DOHH2 (cell line): ENCODE measurements around the gene IQCF2.

Experiments used
- EZH2phosphoT487 ChIP-seq: fragments of 200-600 bp; sonication (generic); IDR thresholded peaks from 2 replicates; pipeline ENCODE4 v1.6.1; 2017; ENCODE audit warnings: borderline replicate concordance, mild to moderate bottlenecking, antibody characterized with exemption, low read length, moderate library complexity, mixed read lengths
- TF ChIP-seq, protein P1 (sequence below): fragments of 200-600 bp; sonication (generic); IDR thresholded peaks from one replicate; pipeline ENCODE4 v1.5.1; 2014; ENCODE audit warnings: antibody characterized with exemption, mild to moderate bottlenecking, low read depth, low read length; ENCODE audit not compliant: poor library complexity, severe bottlenecking

DNA sequence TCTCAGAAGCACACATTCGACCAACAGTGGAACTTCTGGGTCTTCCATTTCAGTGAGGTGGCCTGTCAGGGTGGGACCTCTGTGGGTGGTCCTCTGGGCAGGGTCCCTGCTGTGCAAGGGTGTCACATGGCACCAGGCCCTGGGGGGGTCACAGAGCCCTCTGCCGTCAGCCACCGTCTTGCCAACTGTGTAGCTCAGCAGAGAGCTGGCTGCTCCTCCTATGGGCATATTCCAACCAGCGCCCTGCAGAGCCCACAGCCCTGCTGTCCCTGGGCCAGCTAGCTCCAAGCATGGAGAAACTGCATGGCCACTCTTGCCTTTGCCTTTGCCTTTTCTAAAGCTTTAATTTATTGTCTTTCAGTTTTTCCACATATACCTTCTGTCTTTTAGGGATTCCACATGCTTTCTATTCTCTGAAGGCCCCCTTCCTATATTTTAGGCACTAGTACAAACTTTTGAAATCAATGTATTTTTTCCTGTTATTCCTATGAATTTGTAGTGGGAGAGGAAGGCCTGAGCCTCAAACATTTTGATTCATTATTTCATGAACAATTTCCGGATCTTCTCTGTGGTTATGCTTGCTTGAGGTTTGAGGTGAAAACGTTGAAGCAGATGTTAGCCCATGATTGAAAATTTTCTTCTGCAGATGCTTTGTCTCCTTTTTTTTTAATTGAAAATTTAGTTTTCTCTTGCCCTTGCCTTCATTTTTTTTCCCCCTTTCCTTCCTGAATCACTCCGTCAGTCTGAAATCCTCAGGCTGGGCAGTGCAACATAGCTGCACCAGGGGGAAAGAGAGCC, 30.0 kb downstream of the IQCF2 start:
- TF ChIP-seq, protein P1, sequence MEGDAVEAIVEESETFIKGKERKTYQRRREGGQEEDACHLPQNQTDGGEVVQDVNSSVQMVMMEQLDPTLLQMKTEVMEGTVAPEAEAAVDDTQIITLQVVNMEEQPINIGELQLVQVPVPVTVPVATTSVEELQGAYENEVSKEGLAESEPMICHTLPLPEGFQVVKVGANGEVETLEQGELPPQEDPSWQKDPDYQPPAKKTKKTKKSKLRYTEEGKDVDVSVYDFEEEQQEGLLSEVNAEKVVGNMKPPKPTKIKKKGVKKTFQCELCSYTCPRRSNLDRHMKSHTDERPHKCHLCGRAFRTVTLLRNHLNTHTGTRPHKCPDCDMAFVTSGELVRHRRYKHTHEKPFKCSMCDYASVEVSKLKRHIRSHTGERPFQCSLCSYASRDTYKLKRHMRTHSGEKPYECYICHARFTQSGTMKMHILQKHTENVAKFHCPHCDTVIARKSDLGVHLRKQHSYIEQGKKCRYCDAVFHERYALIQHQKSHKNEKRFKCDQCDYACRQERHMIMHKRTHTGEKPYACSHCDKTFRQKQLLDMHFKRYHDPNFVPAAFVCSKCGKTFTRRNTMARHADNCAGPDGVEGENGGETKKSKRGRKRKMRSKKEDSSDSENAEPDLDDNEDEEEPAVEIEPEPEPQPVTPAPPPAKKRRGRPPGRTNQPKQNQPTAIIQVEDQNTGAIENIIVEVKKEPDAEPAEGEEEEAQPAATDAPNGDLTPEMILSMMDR, result no peak
- TF ChIP-seq EZH2phosphoT487, result no peak
